Measurements from ENCODE around the gene ADAMTS3.

The ADAMTS3 gene

DNA sequence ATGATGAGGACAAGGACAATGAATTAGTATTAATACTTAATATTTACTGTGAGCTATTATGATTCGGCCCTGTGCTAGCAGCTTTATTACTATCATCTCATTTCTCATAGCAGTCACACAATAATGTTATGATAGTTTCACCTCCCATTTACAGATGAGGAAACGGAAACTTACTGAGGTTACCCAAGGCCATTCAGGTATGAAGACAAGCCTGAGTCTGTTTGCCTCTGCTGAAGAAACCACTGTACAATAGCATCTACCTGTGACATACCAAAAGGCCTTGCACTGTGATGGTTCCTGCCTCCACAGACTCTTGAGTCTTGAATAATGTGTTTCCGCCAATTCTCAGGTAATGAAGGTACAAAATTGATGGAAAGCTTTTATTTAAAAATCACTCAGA lies 288.8 kb downstream of the ADAMTS3 start:
- no peak overlapping the region for H3K27ac ChIP-seq
- no peak for TF ChIP-seq CTCF (conservative IDR thresholded peaks at IDR 0.05)

DNA sequence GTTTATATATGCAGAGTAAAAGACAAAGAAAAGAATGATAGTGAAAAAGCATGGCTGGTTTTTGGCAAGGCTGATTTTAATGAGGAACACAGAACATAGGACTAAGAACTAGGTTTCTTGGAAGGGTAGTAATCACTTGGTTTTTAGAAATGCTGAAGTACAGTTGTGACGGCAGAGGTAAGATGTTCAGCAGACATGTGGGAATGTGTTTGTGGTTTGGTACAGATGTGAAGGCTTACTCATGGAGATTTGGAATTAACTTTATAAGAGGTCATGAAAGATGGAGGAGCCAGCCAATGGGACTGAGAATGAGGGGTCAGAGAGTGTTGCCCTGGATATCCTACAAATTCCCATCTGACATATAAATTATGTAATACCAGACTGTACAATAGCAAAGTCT lies 293.6 kb downstream of the ADAMTS3 start:
- no peak overlapping the region for H3K27ac ChIP-seq
- TF ChIP-seq CTCF (conservative IDR thresholded peaks at IDR 0.05) = no peak

GRCh38 chr4:72274251-72274650 lies 294.8 kb downstream of the ADAMTS3 start:
- no peak for TF ChIP-seq CTCF (conservative IDR thresholded peaks at IDR 0.05)
- H3K27ac ChIP-seq = no peak overlapping the region

GRCh38 chr4:72255269-72255668 lies 313.8 kb downstream of the ADAMTS3 start:
- no peak overlapping the region for H3K27ac ChIP-seq
- TF ChIP-seq CTCF (conservative IDR thresholded peaks at IDR 0.05) = no peak

DNA sequence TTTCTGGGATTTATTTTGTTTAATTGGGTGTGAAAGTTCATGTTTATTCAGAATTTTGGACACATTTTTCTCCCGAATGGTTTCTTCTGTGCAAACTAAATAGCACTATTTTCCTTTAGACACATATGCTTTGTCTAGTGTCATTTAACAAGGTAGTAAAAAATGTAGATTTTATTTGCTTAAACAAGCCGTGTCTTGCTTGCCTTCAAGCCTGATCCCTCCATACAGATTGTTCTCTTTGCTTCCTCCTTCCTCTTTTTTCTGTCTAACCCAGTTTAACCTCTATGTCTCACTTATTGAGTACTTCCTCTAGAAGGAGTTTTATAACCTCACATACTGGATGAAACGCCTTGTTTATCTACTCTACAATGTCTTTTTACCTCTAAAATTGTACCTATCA lies 325.4 kb downstream of the ADAMTS3 start:
- no peak for TF ChIP-seq CTCF (conservative IDR thresholded peaks at IDR 0.05)
- no peak overlapping the region for H3K27ac ChIP-seq

GRCh38 chr4:72239487-72240116 lies 329.4 kb downstream of the ADAMTS3 start:
- no peak for TF ChIP-seq CTCF (conservative IDR thresholded peaks at IDR 0.05)
- H3K27ac ChIP-seq = no peak overlapping the region
